ENCODE results near the gene ZNF101.

ZNF101 gene

DNA sequence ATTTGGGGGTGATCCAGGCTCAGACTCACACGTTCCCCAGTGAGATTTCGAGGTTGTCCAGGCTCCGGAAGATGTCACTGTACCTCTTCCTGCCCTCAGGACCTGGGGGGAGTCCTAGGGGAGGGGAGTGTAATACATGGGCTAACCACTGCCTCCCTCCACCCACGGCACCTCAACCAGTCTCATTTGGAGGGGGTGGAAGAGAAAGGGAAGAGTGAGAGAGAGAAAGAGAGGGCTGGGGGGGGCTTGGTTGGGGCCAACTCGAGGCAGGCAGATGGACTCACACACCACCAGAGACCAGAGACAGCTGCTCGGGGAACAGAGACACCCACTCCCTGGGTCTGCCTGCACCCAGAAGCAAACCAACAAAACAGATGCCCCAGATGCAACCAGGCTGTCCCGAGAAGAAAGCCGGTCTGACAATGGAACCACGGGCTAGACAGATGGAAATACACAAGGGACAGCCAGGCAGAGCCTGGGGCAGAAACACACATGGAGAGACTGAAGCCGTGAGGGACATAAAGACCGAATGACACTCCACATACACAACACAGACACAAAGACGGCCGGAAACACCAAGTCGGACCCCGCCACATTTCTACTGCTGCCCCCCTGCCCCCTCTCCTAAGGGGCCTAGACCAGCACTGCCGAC lies 26.0 kb upstream of the ZNF101 start:
- peak; percentile 33 for DNase-seq

DNA sequence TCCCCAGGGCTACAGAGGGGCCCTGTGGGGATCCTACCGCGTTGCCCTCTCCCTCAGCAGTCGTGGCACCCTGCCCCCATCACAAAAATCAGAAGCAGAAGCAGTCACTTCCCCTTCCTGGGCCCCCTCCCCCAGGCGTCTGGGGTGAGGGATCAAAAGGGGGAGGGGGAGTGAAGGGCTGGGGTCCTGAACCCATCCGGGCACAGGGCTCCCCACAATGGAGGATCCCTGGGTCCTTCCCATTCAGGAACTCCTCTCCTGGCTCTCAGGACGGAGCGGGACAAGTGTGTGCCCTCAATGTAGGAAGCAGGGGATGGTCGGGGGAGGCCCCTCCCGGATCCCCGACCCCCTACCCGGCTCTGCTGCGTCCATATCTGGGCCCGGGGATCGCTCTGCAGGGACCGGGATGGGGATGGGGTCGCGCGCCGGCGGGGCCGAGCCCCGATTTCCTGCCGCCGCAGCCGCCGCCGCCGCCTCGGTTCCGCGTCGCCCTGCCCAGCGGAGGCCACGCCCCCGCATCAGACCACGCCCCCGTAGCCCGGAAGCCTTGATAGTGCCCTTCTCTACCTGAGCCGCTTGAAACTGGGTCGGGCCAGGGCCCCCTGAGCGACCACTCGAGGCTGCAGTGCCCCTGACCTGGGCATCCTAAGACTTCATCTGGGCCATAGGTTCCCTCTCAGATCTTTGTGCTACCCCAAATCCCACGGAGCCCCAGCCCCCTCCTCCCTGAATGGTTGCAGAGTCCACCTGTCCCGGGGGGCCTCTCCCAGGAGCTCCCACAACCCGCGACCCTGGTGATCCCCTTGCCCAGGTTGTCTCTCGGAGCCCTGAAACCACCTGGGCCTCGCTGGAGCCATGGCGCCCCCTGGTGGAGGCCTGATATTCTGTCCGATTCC lies 25.2 kb upstream of the ZNF101 start, which contains the start of gene GMIP:
TSS of gene GMIP (minus strand) at position 500 of the 896 bp plus-strand sequence. CDS start at position 372, 128 bp downstream.
- peak; percentile 83 for DNase-seq

DNA sequence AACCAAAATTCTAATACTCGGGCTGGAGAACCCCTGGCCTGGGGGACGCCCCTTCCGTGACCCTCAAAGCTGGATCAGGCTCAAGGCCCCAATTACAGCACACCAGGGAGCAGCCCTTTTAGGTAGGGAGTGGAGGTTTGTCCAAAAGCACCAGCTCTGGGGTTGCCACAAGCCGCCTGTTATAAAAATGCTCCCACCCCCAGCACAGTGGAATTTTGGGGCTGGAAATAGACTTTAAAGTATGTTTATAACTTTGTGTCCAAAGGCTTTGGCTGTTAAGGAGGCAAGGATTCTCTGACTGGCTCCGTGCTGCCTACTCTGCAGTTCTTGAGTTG lies 24.6 kb upstream of the ZNF101 start:
- no peak for DNase-seq

DNA sequence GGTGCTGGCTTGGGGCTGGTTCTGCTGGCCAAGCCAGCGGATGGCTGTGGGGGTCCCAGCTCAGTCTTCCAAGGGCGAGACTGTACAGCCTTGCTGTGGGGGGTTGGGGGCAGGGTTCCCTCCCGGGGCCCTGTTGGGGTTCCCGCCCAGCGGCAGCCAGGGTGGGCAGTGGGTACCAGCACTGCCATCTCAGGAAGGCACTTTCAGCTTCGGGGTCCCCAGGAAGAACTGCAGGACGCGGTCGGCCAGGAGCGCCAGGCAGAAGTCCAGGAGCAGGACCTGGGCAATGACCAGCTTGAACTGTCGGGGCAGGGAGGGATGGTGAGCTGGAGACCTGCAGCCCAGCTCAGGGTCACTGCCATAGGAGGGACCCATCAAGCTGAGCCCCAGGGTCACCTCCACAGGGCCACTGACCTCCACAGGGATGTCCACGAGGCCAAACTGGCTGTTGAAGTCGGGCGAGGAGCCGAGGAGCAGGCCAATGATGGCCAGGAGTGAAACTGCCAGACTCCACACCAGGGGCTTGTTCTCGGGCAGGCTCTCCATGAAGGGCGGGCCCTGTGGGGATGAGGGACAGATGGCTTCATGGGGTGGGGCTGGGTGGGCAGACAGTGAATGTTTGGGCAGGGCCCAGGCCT lies 23.3 kb upstream of the ZNF101 start:
- DNase-seq = no peak

GRCh38 chr19:19647037-19647835 lies 21.4 kb upstream of the ZNF101 start:
- no peak for DNase-seq

GRCh38 chr19:19649155-19649554 lies 19.5 kb upstream of the ZNF101 start:
- no peak for DNase-seq

DNA sequence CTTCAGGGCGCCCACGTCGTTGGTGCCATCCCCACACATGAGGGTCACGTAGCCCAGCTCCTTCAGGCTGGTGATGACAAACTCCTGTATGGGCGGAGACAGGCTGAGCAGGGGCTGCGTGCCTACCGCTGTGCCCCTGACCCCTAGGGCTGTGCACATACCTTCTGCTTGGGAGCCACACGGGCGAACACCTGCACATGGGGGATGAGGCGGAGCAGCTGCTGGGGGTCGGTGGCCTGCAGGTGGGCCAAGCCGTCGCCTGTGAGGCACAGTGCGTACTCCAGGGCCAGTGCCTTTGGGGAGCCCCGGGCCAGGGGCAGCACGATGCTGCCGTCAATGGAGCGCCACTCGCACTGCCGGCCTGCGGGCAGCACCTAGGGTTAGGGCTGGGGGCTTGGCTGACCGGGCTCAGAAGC lies 19.1 kb upstream of the ZNF101 start:
- no peak for DNase-seq

DNA sequence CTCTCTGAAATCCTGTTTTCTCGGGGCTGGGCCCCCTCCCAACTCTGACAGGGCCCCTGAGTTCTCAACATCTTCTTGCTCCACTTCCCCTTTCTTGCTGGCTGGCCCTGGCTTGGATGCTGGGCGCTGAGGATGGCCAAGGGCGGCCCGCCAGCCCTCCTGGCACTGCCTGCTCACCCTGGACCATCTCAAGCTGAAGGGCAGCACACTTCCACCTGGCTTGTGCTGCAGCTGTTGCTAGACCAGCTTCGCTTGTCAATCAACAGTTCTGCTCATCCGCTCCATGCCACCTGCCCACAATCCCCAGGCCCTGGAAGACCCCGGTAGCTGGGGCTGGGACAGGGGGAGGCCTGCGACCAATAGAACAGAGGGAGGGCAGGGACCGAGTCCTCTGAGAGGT lies 18.3 kb upstream of the ZNF101 start:
- no peak for DNase-seq

- no peak for DNase-seq
These were observed 17.6 kb upstream of the ZNF101 start for GRCh38 chr19:19651076-19651475.

GRCh38 chr19:19652482-19653295 lies 15.9 kb upstream of the ZNF101 start:
- no peak for DNase-seq

DNA sequence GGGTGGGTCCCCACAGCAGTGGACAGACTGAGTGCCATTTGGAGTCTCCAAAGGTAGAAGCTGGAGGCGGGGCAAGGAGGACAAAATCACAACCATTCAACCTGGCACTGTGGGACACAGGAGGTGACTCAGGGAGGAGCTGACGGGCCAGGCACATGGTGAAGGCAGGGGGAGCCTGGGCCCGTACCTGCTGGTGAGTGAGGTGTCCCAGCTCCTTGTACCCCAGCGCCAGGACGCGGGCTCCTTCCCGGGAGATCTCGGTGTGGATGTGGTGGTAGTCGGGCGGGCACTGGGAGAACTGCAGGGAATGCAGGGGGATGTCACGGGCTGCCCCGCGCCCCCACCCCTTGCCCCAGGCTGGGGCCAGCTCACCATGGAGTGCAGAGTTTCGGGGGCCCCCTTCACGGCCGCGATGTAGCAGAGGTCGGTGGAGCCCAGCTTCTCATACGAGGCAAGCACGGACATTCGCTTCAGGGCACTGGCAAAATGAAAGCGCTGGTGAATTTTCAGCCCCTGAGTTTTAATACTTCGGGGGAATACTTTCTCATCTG lies 15.0 kb upstream of the ZNF101 start:
- no peak for DNase-seq

GRCh38 chr19:19654441-19654840 lies 14.2 kb upstream of the ZNF101 start:
- DNase-seq = no peak

DNA sequence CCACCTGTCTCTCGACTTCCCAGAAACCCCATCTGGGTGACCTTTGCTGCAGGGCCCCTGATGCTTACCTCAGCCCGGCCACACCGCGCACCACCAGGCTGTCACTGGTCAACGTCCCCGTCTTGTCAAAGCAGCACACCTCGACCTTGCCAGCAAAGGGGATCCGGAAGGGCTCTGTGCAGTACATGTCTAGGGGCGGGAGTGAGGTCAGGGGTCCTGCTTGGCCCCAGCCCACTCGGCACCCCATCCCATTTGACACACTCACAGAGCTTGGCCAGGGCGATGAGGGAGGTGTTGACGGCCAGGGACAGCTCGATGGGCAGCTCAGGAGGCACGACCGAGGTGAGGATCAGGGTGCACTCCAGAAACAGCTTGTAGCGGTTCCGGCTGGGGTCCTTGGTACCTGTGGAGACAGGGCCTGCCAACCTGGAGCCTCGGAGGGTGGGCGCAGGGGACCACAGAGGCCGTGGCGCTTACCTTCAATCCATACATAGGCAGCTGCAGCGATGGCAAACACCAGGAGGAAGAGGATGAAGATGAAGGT lies 13.5 kb upstream of the ZNF101 start:
- no peak for DNase-seq

DNA sequence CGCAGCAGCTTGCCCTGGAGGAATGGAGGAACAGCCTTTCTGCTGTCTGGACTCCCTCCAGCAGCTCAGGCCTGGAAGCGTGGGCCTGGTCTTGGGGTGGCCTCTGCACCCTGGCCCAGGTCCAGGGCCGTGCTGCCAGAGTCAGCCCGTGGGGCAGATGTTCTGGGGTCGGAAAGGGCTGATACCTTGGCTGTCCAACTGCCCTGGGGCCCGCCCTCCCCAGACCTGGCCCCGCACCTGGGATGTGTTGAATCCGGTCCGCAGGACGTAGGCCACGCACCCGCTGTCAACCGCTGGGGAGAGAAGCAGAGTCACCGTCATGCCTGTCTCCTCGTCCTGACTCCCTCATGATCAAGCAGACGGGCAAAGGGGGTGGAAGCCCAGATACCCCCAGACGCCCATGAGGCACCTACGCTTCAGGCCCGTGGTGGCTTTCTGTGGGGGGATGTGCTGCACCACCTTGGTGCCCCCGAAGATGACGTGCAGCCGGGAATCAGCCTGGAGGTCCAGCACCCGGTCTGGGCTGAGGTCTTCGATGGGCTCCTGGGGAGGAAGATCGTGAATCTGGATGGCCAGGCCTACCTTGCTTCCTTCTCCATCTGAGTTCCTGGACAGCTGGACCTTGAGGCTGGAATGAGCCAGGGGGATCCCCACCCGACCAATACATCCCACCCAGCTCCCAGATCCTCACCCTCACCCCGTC lies 12.8 kb upstream of the ZNF101 start:
- no peak for DNase-seq

GRCh38 chr19:19656451-19657396 lies 11.9 kb upstream of the ZNF101 start:
- no peak for DNase-seq

- DNase-seq = no peak
These were observed 11.2 kb upstream of the ZNF101 start for GRCh38 chr19:19657397-19657783.

- DNase-seq = no peak
These were observed 8.9 kb upstream of the ZNF101 start for GRCh38 chr19:19659646-19660245.

DNA sequence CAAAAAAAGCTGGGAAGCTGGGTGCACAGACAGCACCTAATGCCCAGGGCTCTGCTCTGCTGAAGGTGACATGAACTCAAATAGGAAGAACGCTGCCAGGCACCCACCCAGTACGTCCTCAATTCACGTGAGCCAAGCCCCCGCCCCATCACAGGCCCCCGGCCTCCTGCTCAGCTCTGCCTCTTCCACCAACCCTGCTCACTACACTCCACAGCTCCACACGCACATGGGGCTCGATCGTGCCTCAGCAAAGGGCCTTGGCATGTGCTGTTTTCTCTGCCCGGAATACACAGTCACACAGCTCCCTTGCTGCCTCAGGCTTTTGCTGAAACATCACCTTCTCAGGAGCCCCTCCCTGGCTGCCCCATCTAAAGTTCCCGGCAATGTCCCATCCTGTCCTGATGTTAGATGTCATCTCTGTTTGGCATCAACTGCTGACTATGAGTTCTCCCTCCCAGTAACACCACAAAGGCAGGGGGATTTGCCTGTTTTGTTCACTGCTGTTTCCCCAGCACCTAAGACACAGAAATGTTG lies 7.4 kb upstream of the ZNF101 start:
- DNase-seq = peak; percentile 2

Data from suppressor macrophage treated with lipopolysaccharide for 4 hours (primary cell).